Spleen (tissue), 11 donors: ENCODE data around the gene USP10. TPM values are rescaled to one million over a fixed set of nuclear protein-coding genes. Genes with fewer than 3 reads are reported as not detected.
A peak's percentile ranks its signal among the peaks of the same experiment; 100 is the strongest.

Experiments
- DNase-seq: peaks from one replicate; pipeline ENCODE4 v3.0.0-alpha.2; 2020
- H3K27ac ChIP-seq, 8 donors: fragments of 200-600 bp; sonication (generic) in 7 of 8; 1 replicate in 4 of 8; 2 replicates in 4 of 8; pipeline versions ENCODE4 v1.5.0 to v1.8.0; 2016 to 2021; ENCODE audit warnings: inconsistent platforms in 4 of 8, mild to moderate bottlenecking in 4 of 8, moderate library complexity in 1 of 8
- H3K27me3 ChIP-seq, 7 donors: fragments of 200-600 bp; sonication (generic) in 6 of 7; replicated peaks in 1 of 7; 1 replicate in 4 of 7; 2 replicates in 3 of 7; pipeline versions ENCODE4 v1.5.0 to v1.8.0; 2016 to 2021; ENCODE audit warnings: inconsistent platforms in 3 of 7, mild to moderate bottlenecking in 1 of 7
- H3K36me3 ChIP-seq, 6 donors: fragments of 200-600 bp; sonication (generic) in 5 of 6; 1 replicate in 4 of 6; 2 replicates in 2 of 6; pipeline versions ENCODE4 v1.5.0 to v1.8.0; 2016 to 2021; ENCODE audit warnings: inconsistent platforms in 2 of 6
- H3K4me1 ChIP-seq, 6 donors: fragments of 200-600 bp; sonication (generic) in 5 of 6; 1 replicate in 3 of 6; 2 replicates in 3 of 6; pipeline versions ENCODE4 v1.5.0 to v1.8.0; 2016 to 2021; ENCODE audit warnings: inconsistent platforms in 3 of 6
- H3K4me3 ChIP-seq, 8 donors: fragments of 200-600 bp; sonication (generic) in 7 of 8; 1 replicate in 4 of 8; 2 replicates in 4 of 8; pipeline versions ENCODE4 v1.5.0 to v1.8.0; 2016 to 2021; ENCODE audit warnings: inconsistent platforms in 4 of 8, mild to moderate bottlenecking in 4 of 8, moderate library complexity in 2 of 8
- H3K9me3 ChIP-seq, 8 donors: fragments of 200-600 bp; sonication (generic) in 7 of 8; 1 replicate in 4 of 8; 2 replicates in 4 of 8; pipeline versions ENCODE4 v1.5.0 to v1.8.0; 2016 to 2021; ENCODE audit warnings: inconsistent platforms in 4 of 8
- CTCF ChIP-seq, 11 experiments: fragments of 200-600 bp in 7 of 11; fragments of 450-650 bp in 4 of 11; sonication (generic) in 4 of 11; IDR thresholded peaks in 8 of 11; conservative IDR thresholded peaks in 3 of 11; 1 replicate in 7 of 11; 2 replicates in 4 of 11; pipeline versions ENCODE4 v1.4.0 to v1.8.0; 2016 to 2021; ENCODE audit warnings: antibody characterized with exemption in 11 of 11, inconsistent platforms in 4 of 11, mild to moderate bottlenecking in 1 of 11
- POLR2A ChIP-seq, 3 donors: fragments of 450-650 bp; IDR thresholded peaks; one replicate each; pipeline ENCODE4 v1.5.1; 2017; ENCODE audit warnings: antibody characterized with exemption in 3 of 3, mild to moderate bottlenecking in 1 of 3
- POLR2AphosphoS5 ChIP-seq, 3 donors: sonication (generic); formaldehyde crosslinking; IDR thresholded peaks; one replicate each; pipeline ENCODE4 v1.5.1; 2017; ENCODE audit warnings: antibody characterized with exemption in 3 of 3
- WGBS, 5 donors: extraction: QIAGEN DNeasy Blood & Tissue Kit in 3 of 5; methylation state at CpG; one replicate each; pipeline versions ENCODE4 v1.1.5 to v1.1.7; 2013 to 2018; 5-methylcytosine and 5-hydroxymethylcytosine counted together
- intact Hi-C: fragments of 100-400 bp; cut with DNase I; formaldehyde crosslinking; loops from one replicate; pipeline ENCODE4 v1.15.0; 2023; ENCODE audit warnings: low total_unique reads
- polyA plus RNA-seq, 3 donors: library from polyadenylated mRNA; stranded (reverse); fragments of 200-250 nt; gene quantifications; one replicate each; pipeline ENCODE4 v1.2.1, GENCODE V29; 2013
- total RNA-seq, 7 donors: library from RNA; depleted of rRNA in 3 of 7; stranded (reverse); fragments of >200 nt in 3 of 7; fragmentation: NEBNext Ultra II Directional in 4 of 7; extraction: Animal tissue kit (Norgen Biotek cat#: 25700) in 4 of 7; gene quantifications; one replicate each; pipeline versions ENCODE4 v1.1.0 to v1.2.1, GENCODE V29; 2016 to 2021
- donor health status: healthy with polysubstance abuse.
- donor health status: DM: no; HTN: no; CAD: no; lungs with moderate emphysema.
- donor health status: DM: no; HTN: no; CAD: no.
- donor health status: Bipolar disorder and iron deficiency.
- donor health status: healthy.
- donor health status: DM: no; HTN: no; CAD: no.
- donor health status: DM: yes; HTN: yes; CAD: no.

USP10 gene
- total and polyA plus RNA-seq, 10 donors = 28.1 to 105 (median 79.5) TPM

DNA sequence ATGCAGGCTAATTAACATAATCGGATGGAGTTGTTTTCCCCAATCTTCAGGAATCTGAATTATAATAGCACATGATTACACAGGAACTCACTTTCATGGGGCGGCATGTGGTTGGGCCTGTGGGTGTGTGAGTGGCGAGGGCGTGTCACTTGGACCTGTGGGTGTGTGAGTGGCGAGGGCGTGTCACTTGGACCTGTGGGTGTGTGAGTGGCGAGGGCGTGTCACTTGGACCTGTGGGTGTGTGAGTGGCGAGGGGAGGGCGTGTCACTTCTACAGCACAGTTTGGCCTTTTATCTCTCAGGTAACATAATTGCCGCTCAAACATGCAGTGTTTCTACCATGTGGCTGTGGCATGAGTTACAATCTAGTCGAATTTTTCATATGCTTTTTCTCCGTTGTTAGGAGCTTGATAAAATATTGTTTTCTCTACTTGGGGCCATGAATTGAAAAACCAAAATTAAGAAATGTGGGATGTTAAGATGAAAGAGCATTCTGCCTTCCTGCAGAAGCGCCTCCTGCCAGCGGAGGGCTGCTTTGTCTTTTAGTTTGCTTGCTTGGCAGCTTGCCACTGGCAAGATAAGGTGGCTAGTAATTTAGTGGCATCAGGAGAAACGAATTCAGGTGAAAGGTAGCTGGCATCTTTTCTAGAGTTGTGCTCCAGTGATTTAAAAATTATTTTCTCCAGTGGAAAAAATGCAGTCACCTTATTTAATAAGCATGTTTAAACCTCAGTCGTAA, 36.2 kb downstream of the USP10 start:
- 75 to 84% (median 82%) methylated on average over 17 of the region's 17 CpGs for WGBS, 5 donors
- DNase-seq = no peak
- peaks cover 15 to 89% (median 45%) of the 10 kb centered on the region in 6 donors for H3K4me1 ChIP-seq

DNA sequence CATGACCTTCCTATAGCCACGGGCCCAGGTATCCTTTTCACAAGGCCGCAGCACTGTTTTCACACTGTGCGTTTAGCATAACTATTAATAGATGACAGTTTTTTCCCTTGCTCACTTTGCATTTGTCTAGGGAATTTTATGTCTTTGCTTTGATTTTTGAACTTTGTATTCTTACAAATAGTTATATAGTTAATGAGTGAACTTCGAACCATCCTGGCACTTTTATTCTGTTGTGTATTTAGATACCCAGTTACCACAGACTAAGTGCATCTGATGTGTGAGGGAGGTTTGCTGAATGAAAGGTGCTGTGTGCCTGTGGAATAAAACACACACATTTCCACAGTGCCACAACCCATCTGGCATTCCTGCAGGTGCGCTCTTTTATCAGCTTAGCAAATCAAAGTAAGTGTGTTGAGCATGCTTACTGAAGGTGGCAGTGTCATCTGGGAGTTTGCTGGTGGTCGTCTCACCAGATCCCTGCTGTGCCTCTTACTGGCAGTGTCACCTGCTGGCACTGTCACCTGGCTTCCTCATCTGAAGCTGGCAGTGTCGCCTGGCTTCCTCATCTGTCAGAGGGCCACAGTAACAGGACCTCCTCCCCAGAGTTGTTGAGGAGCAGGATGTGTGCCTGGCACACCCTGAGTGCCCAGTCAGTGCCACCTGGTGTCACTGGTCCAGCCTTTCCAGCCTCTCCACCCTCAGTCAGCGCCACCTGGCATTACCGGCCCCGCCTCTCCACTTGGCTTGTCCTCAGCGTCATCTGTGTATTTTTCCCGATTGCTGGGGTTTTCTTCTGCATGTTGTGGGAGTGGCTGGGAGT, 37.6 kb downstream of the USP10 start:
- TF ChIP-seq CTCF (IDR thresholded peaks at IDR 0.05 in 8 of 11, conservative IDR thresholded peaks at IDR 0.05 in 3 of 11) (no peak), POLR2A (IDR thresholded peaks at IDR 0.05) (no peak), POLR2AphosphoS5 (IDR thresholded peaks at IDR 0.05) (no peak)
- no peak overlapping the region for H3K4me3 ChIP-seq
- peaks cover 9 to 89% (median 40%) of the 10 kb centered on the region in 6 donors for H3K4me1 ChIP-seq
- H3K36me3 ChIP-seq = peaks cover 0 to 66% (median 13%) of the 10 kb centered on the region in 6 donors
- no peaks in the 10 kb centered on the region for H3K27me3 ChIP-seq
- intact Hi-C loops = loop anchor here (5.0 kb wide), 1 partner anchor 115 kb away; no protein-coding TSS in a partner anchor
- H3K9me3 ChIP-seq = no peaks in the 10 kb centered on the region
- no peak for DNase-seq
- 78 to 93% (median 81%) methylated on average over 10 to 12 of the region's 12 CpGs for WGBS, 5 donors
- peak overlapping the region in 3 of 8 donors; percentile 21 to 52 (median 35) for H3K27ac ChIP-seq

More for the DNA sequence above, 36.2 kb downstream of the USP10 start:
- Histone ChIP-seq H3K9me3 (no peaks in the 10 kb centered on the region), H3K27me3 (no peaks in the 10 kb centered on the region), H3K4me3 (no peak overlapping the region), H3K27ac (no peak overlapping the region), H3K36me3 (peaks cover 0 to 52% (median 12%) of the 10 kb centered on the region in 6 donors)
- intact Hi-C loops = loop anchor here (5.0 kb wide), 1 partner anchor 114 kb away; no protein-coding TSS in a partner anchor
- TF ChIP-seq POLR2AphosphoS5 (IDR thresholded peaks at IDR 0.05) (no peak), POLR2A (IDR thresholded peaks at IDR 0.05) (no peak), CTCF (IDR thresholded peaks at IDR 0.05 in 8 of 11, conservative IDR thresholded peaks at IDR 0.05 in 3 of 11) (no peak)

DNA sequence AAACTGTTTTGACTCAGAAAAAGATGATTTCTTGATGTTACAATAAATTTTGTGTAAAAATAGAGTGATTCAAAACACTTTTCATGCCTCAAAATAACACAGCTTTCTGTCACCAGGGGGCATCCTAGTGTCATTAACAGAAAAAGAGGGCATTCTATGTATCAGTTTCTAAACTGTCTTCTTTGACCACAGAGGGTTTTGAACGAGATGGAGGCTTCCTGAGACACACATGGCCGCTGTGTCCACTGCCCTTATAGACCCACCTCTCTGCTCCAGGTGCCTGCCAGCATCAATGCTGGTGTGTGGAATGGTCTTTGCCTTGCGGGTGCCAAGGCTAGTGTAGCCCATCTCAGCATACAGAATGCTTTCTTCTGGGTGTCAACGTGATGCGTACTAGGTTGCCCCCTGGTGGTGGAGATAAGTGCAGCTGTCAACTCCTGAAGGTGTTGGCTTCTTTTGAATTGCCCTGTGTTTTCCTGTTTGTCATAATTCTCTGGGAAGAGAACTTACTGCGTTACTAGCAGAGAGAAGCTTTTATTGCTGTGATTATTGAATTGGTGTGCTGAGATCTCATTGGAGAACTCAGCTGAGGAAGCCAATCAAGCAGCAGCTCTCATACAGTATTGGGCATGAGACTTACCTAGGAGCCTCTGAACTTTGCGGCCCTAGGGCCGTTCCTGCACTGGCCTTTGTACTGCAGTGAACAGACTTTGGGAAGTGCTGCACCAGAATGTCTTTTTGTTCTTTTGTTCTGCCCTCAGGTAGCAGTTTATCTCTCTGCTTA, 38.6 kb downstream of the USP10 start:
- H3K9me3 ChIP-seq = no peaks in the 10 kb centered on the region
- no peaks in the 10 kb centered on the region for H3K27me3 ChIP-seq
- H3K4me1 ChIP-seq = peaks cover 9 to 89% (median 37%) of the 10 kb centered on the region in 6 donors
- peak overlapping the region in 2 of 8 donors; percentile 11 to 50 for H3K4me3 ChIP-seq
- TF ChIP-seq POLR2AphosphoS5 (IDR thresholded peaks at IDR 0.05) (peak in 2 of 3 donors; percentile 35 to 41), CTCF (IDR thresholded peaks at IDR 0.05 in 8 of 11, conservative IDR thresholded peaks at IDR 0.05 in 3 of 11) (peak; percentile 66 to 92 (median 88)), POLR2A (IDR thresholded peaks at IDR 0.05) (no peak)
- intact Hi-C loops = loop anchor here (5.0 kb wide), 1 partner anchor 116 kb away; no protein-coding TSS in a partner anchor
- peak; percentile 85 for DNase-seq
- peak overlapping the region in 3 of 8 donors; percentile 12 to 52 (median 35) for H3K27ac ChIP-seq
- H3K36me3 ChIP-seq = peaks cover 0 to 73% (median 13%) of the 10 kb centered on the region in 6 donors
- 21 to 30% (median 27%) methylated on average over 8 of the region's 8 CpGs for WGBS, 5 donors
